CD4-positive, alpha-beta T cell (primary cell): Measurements from ENCODE around the gene FAM120A. TPM values are rescaled to one million over a fixed set of nuclear protein-coding genes. Genes with fewer than 3 reads are reported as not detected.

Experiments
- ATAC-seq: fragments of 200-7000 bp; cut with Tn5 transposase; one replicate; pipeline ENCODE4 v1.10.0; 2022; ENCODE audit warnings: mild to moderate bottlenecking; ENCODE audit not compliant: poor library complexity
- CTCF ChIA-PET: fragments of 350-600 bp; sonication (Branson Sonifier 250); formaldehyde crosslinking; loops from one replicate; lab custom pipeline; 2021; ENCODE audit warnings: antibody characterized with exemption, inconsistent platforms; lab: Charles Lee
- POLR2A ChIA-PET: fragments of 350-600 bp; sonication (Branson Sonifier 250); formaldehyde crosslinking; loops from one replicate; lab custom pipeline; 2021; ENCODE audit warnings: antibody characterized with exemption, inconsistent platforms; lab: Charles Lee
- DNase-seq, 14 experiments: peaks; one replicate each; pipeline ENCODE4 v3.0.0-alpha.2; 2013 to 2020; ENCODE audit warnings: mixed read lengths in 2 of 14
- H3K27ac ChIP-seq, 2 donors: one replicate each; pipeline versions ENCODE4 v1.5.1 to v1.7.0; 2013; ENCODE audit warnings: low read length in 2 of 2, low read depth in 1 of 2, mild to moderate bottlenecking in 1 of 2
- H3K27me3 ChIP-seq, 2 experiments: 1 replicate in 1 of 2; 2 replicates in 1 of 2; pipeline versions ENCODE4 v1.6.1 to v1.7.0; 2013; ENCODE audit warnings: low read length in 2 of 2, control low read depth in 1 of 2, mild to moderate bottlenecking in 1 of 2, moderate library complexity in 1 of 2; ENCODE audit not compliant: insufficient read depth in 2 of 2, control insufficient read depth in 1 of 2
- H3K36me3 ChIP-seq: one replicate; pipeline ENCODE4 v1.6.1; 2013; ENCODE audit warnings: low read length, control low read depth; ENCODE audit not compliant: insufficient read depth
- H3K4me1 ChIP-seq: one replicate; pipeline ENCODE4 v1.6.1; 2013; ENCODE audit warnings: low read length, control low read depth; ENCODE audit not compliant: insufficient read depth
- H3K4me3 ChIP-seq: one replicate; pipeline ENCODE4 v1.5.1; 2013; ENCODE audit warnings: mild to moderate bottlenecking, low read length, moderate library complexity
- H3K9me3 ChIP-seq, 2 experiments: 1 replicate in 1 of 2; 2 replicates in 1 of 2; pipeline versions ENCODE4 v1.6.1 to v1.7.0; 2013; ENCODE audit warnings: low read length in 2 of 2, mild to moderate bottlenecking in 2 of 2, control low read depth in 1 of 2, moderate library complexity in 1 of 2; ENCODE audit not compliant: control insufficient read depth in 1 of 2, insufficient read depth in 1 of 2
- H3K27ac Mint-ChIP-seq: one replicate; pipeline ENCODE4 v1.8.0; 2020; ENCODE audit warnings: mixed read lengths
- H3K27me3 Mint-ChIP-seq: one replicate; pipeline ENCODE4 v1.8.0; 2021; ENCODE audit warnings: mixed read lengths
- H3K36me3 Mint-ChIP-seq: one replicate; pipeline ENCODE4 v1.8.0; 2021; ENCODE audit warnings: low read depth, mixed read lengths
- H3K4me1 Mint-ChIP-seq: one replicate; pipeline ENCODE4 v1.8.0; 2021; ENCODE audit warnings: low read depth, mixed read lengths
- H3K4me3 Mint-ChIP-seq: one replicate; pipeline ENCODE4 v1.8.0; 2020; ENCODE audit warnings: mild to moderate bottlenecking, mixed read lengths
- H3K9me3 Mint-ChIP-seq: one replicate; pipeline ENCODE4 v1.8.0; 2020; ENCODE audit warnings: mixed read lengths
- CTCF ChIP-seq: fragments of 200-600 bp; IDR thresholded peaks from one replicate; pipeline ENCODE4 v1.8.0; 2022; ENCODE audit warnings: antibody characterized with exemption, mild to moderate bottlenecking
- intact Hi-C, 2 experiments: fragments of 100-400 bp; cut with DNase I in 1 of 2; cut with micrococcal nuclease in 1 of 2; formaldehyde crosslinking; loops; one replicate each; pipeline versions ENCODE4 v1.15.1 to v1.9.0; 2023 to 2025; cut with DNase I, micrococcal nuclease
- total RNA-seq, 174 experiments: library from RNA in 2 of 174; stranded (reverse) in 2 of 174; gene quantifications; one replicate each; pipeline ENCODE4 v1.2.3 and lab custom pipeline; 2021 to 2026

Gene FAM120A
- total RNA-seq, 2 experiments from 2014 or later, result 46.5 to 51.7 TPM

DNA sequence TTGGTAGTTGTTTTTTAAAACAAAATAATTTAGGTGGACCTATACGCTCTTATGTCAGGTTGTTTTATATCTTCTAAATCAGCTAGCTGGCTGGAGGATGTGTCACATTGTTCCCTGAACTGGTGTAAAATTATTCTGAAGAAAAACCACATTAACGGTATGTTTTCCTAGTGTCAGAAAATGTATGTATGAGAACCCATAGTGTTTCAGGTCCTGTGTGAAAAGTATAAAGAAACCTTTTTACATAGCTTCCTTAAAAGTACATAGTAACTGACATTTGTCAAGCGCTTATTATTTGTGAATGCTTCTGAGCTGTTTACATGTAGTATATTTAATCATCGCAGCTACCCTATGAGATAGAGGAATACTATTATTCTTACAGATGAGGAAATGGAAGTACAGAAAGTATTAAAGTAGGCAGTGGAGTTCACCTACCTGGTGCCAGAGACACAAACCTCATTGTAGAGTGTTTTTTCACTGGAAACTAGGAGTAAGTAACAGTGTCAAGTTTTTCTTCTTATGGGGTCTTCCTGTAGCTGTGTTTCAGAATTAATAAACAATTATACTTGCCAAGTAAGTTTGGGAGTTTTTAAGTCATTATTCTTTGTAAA is 12.3 kb downstream of the FAM120A start:
- intact Hi-C loops, result no loop called here
- Histone ChIP-seq H3K4me1 (peaks cover 53% of the 10 kb centered on the region), H3K36me3 (peaks cover 2% of the 10 kb centered on the region), H3K27ac (no peak overlapping the region), H3K9me3 (no peaks in the 10 kb centered on the region), H3K27me3 (no peaks in the 10 kb centered on the region), H3K4me3 (no peak overlapping the region)
- peak overlapping the region; percentile 21 for H3K27ac Mint-ChIP-seq
- peaks cover 89% of the 10 kb centered on the region for H3K4me1 Mint-ChIP-seq
- TF ChIP-seq CTCF, result no peak
- H3K36me3 Mint-ChIP-seq, result peaks cover 7% of the 10 kb centered on the region
- DNase-seq, result no peak
- H3K27me3 Mint-ChIP-seq, result no peaks in the 10 kb centered on the region
- ChIA-PET CTCF (interaction anchor here (1.8 to 2.0 kb wide), 3 partner anchors 10 to 103 kb away, joined by 4 to 8 read pairs (median 7); partner anchors contain the start of gene FAM120AOS), POLR2A (interaction anchor here (0.9 to 3.0 kb wide), 3 partner anchors 10 to 103 kb away, joined by 3 to 16 read pairs (median 4); partner anchors contain the start of gene FAM120AOS)
- peak overlapping the region; percentile 14 for H3K4me3 Mint-ChIP-seq
- ATAC-seq, result no peak
- H3K9me3 Mint-ChIP-seq, result no peaks in the 10 kb centered on the region

DNA sequence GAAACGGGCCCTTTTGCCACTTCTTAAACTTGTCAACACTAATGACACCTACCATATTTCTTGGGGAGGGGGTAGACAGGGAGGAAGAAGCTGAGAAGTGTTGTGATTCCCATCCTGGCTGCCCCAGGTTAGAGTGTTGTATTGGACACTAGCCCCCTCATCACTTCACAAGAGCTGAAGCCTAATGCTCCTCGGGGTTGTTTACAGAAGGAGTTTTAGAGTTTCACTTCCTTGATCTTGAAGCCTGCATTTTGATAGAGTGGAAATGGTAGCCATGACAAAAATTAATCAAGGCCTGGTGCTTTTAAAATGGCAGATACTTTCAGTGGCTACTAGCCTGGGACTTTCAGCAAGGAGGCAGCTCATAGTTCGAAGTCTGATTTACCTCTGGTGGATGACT is 12.9 kb downstream of the FAM120A start:
- H3K36me3 ChIP-seq, result no peaks in the 10 kb centered on the region
- peaks cover 54% of the 10 kb centered on the region for H3K4me1 ChIP-seq
- intact Hi-C loops, result no loop called here
- TF ChIP-seq CTCF, result no peak
- no peaks in the 10 kb centered on the region for H3K9me3 ChIP-seq
- no peaks in the 10 kb centered on the region for H3K9me3 Mint-ChIP-seq
- H3K4me3 Mint-ChIP-seq, result peak overlapping the region; percentile 14
- ATAC-seq (no peak), DNase-seq (peak in 3 of 14 experiments; percentile 14 to 27 (median 25))
- H3K27me3 ChIP-seq, result no peaks in the 10 kb centered on the region
- H3K27me3 Mint-ChIP-seq, result no peaks in the 10 kb centered on the region
- H3K27ac ChIP-seq, result no peak overlapping the region
- peak overlapping the region; percentile 21 for H3K27ac Mint-ChIP-seq
- CTCF ChIA-PET, result interaction anchor here (1.8 to 2.0 kb wide), 3 partner anchors 11 to 102 kb away, joined by 4 to 8 read pairs (median 7); partner anchors contain the start of gene FAM120AOS
- peaks cover 89% of the 10 kb centered on the region for H3K4me1 Mint-ChIP-seq
- H3K36me3 Mint-ChIP-seq, result peaks cover 4% of the 10 kb centered on the region
- no peak overlapping the region for H3K4me3 ChIP-seq
- POLR2A ChIA-PET, result interaction anchor here (0.9 to 3.0 kb wide), 3 partner anchors 11 to 102 kb away, joined by 3 to 16 read pairs (median 4); partner anchors contain the start of gene FAM120AOS

DNA sequence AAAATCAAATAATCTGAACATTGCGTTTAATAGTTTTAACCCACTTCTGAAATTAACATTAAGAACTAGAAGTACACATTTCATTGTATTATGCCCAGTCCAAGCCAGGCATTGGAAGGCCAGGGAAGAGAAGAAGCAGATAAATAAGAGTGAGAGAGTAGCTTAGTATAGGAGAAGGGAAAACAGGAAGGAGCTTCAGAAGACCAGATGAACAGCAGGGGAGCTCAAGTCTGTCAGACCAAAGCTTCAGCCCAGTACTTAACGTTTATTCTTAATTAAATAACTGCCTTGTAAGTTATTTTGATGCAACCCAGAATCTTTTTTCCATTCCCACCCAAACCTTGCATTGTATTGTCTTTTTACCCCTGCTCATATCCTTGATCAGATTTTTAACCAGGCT is 13.4 kb downstream of the FAM120A start:
- Histone ChIP-seq H3K4me3 (no peak overlapping the region), H3K9me3 (no peaks in the 10 kb centered on the region), H3K36me3 (no peaks in the 10 kb centered on the region), H3K4me1 (peaks cover 51% of the 10 kb centered on the region), H3K27ac (no peak overlapping the region), H3K27me3 (no peaks in the 10 kb centered on the region)
- DNase-seq (no peak), ATAC-seq (no peak)
- Mint-ChIP-seq H3K27ac (peak overlapping the region; percentile 21), H3K4me3 (peak overlapping the region; percentile 14), H3K9me3 (no peaks in the 10 kb centered on the region), H3K36me3 (peaks cover under 1% of the 10 kb centered on the region), H3K27me3 (no peaks in the 10 kb centered on the region), H3K4me1 (peaks cover 89% of the 10 kb centered on the region)
- TF ChIP-seq CTCF, result no peak
- POLR2A ChIA-PET, result interaction anchor here (0.9 to 3.0 kb wide), 3 partner anchors 11 to 13 kb away, joined by 3 to 16 read pairs (median 9); partner anchors contain the start of gene FAM120AOS
- intact Hi-C loops, result no loop called here
- CTCF ChIA-PET, result interaction anchor here (1.8 to 2.0 kb wide), 3 partner anchors 11 to 102 kb away, joined by 4 to 8 read pairs (median 7); partner anchors contain the start of gene FAM120AOS
